ENCODE data around the gene ZNF618.

Gene ZNF618

GRCh38 chr9:114076237-114077161 is 200.4 kb downstream of the ZNF618 start:
- in situ Hi-C loops (cut with MboI; ENCODE audit: low sequenced_read_pairs): loop anchor here (25.0 kb wide), 1 partner anchor 211 kb away; no protein-coding TSS in a partner anchor

GRCh38 chr9:114077162-114077837 is 201.2 kb downstream of the ZNF618 start:
- in situ Hi-C loops (cut with MboI; ENCODE audit: low sequenced_read_pairs): loop anchor here (25.0 kb wide), 1 partner anchor 210 kb away; no protein-coding TSS in a partner anchor

- in situ Hi-C loops (cut with MboI; ENCODE audit: low sequenced_read_pairs): loop anchor here (25.0 kb wide), 1 partner anchor 209 kb away; no protein-coding TSS in a partner anchor
Observed at GRCh38 chr9:114078021-114078780, 202.1 kb downstream of the ZNF618 start, which contains the start of gene AMBP. TSS of gene AMBP (minus strand) at chr9:114078300. CDS start at chr9:114078209, 91 bp downstream.

GRCh38 chr9:114078781-114079156 is 202.7 kb downstream of the ZNF618 start:
- in situ Hi-C loops (cut with MboI; ENCODE audit: low sequenced_read_pairs): loop anchor here (25.0 kb wide), 1 partner anchor 209 kb away; no protein-coding TSS in a partner anchor

DNA sequence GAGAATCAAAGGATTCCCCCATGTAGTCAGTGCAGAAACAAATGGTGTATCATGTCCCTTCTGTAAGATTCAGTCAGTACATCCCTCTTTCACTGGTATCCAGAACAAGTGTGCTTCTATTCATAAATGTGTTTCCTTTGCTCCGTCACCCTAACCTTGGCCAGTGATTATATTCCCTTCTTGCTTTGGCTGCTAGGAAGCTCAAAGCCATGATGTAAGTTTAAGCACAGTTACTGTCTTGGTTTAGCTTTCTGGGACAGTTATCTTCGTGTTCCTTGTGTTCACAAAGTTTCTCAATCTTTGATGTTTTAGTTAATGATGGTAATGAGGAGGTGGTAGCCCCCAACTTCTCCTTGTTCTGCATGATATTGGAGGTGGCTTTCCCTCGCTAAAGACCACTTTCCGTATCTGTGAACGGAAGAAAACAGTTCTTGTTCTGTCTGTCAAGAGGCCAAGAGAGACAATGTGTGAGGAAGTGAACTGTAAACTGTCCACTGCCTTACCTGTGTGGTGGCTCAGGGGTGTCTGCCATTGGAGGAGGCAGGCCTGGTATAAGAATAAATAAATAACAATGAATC is 204.2 kb downstream of the ZNF618 start:
- in situ Hi-C loops (cut with MboI; ENCODE audit: low sequenced_read_pairs): loop anchor here (25.0 kb wide), 1 partner anchor 207 kb away; no protein-coding TSS in a partner anchor

GRCh38 chr9:114080773-114081440 is 204.8 kb downstream of the ZNF618 start:
- in situ Hi-C loops (cut with MboI; ENCODE audit: low sequenced_read_pairs): loop anchor here (25.0 kb wide), 1 partner anchor 206 kb away; no protein-coding TSS in a partner anchor

DNA sequence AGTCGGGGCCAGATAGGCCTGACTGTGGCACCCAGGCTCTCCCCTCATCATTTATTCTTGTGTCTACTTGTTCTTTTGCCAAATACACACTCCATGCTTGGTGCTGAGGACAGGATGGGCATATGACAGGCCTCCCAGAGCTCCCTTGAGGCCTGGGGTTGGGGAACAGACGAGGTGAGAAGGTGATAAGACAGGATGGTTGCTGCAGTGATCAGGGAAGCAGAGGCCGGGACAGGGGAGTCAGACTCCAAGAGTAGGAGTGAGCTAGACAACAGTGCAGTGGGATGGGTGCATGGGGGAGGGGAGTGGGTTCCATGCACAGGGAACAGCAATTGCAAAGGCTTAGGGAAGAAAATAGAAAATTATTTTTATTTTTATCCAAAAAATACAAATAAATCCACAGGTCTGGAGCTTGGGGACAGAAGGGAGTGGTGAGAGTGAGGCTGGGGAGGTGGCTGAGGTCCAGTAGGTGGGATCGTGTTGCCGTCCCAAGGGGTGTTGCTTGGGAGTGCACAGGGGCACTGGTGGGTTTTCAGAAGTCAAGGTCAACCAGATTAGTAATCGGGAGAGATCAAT is 205.4 kb downstream of the ZNF618 start:
- in situ Hi-C loops (cut with MboI; ENCODE audit: low sequenced_read_pairs): loop anchor here (25.0 kb wide), 1 partner anchor 206 kb away; no protein-coding TSS in a partner anchor

- in situ Hi-C loops (cut with MboI; ENCODE audit: low sequenced_read_pairs): loop anchor here (25.0 kb wide), 1 partner anchor 205 kb away; no protein-coding TSS in a partner anchor
Observed at GRCh38 chr9:114082017-114082762, 206.1 kb downstream of the ZNF618 start.

GRCh38 chr9:114082763-114083412 is 206.8 kb downstream of the ZNF618 start:
- in situ Hi-C loops (cut with MboI; ENCODE audit: low sequenced_read_pairs): loop anchor here (25.0 kb wide), 1 partner anchor 204 kb away; no protein-coding TSS in a partner anchor

GRCh38 chr9:114083666-114084065 is 207.6 kb downstream of the ZNF618 start:
- in situ Hi-C loops (cut with MboI; ENCODE audit: low sequenced_read_pairs): loop anchor here (25.0 kb wide), 1 partner anchor 204 kb away; no protein-coding TSS in a partner anchor

GRCh38 chr9:114084282-114085073 is 208.4 kb downstream of the ZNF618 start:
- in situ Hi-C loops (cut with MboI; ENCODE audit: low sequenced_read_pairs): loop anchor here (25.0 kb wide), 1 partner anchor 203 kb away; no protein-coding TSS in a partner anchor

- in situ Hi-C loops (cut with MboI; ENCODE audit: low sequenced_read_pairs): loop anchor here (25.0 kb wide), 1 partner anchor 202 kb away; no protein-coding TSS in a partner anchor
Observed at GRCh38 chr9:114085387-114085789, 209.3 kb downstream of the ZNF618 start.

- in situ Hi-C loops (cut with MboI; ENCODE audit: low sequenced_read_pairs): loop anchor here (25.0 kb wide), 1 partner anchor 201 kb away; no protein-coding TSS in a partner anchor
Observed at GRCh38 chr9:114086009-114086408, 209.9 kb downstream of the ZNF618 start.

GRCh38 chr9:114086607-114087006 is 210.5 kb downstream of the ZNF618 start:
- in situ Hi-C loops (cut with MboI; ENCODE audit: low sequenced_read_pairs): loop anchor here (25.0 kb wide), 1 partner anchor 201 kb away; no protein-coding TSS in a partner anchor

DNA sequence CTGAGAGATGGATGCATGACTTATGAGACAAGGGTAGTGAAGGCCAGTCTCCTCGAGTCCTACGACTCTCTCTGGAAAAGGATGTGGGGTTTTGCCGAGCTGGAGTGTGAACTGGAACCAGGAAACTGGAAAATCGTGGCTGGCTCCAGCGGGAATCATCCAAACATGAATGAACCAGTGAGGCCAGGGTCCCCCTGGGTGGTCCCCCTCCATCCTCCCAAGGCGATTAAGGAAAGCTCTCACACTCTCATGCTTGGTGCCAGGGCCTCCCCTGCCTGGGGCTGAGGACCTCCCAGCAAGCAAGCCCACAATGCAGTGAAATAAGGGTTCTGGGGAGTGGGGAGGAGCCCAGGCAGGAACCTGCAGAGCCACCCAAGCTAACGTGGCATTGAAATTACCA is 211.6 kb downstream of the ZNF618 start:
- in situ Hi-C loops (cut with MboI; ENCODE audit: low sequenced_read_pairs): loop anchor here (25.0 kb wide), 1 partner anchor 200 kb away; no protein-coding TSS in a partner anchor

- in situ Hi-C loops (cut with MboI; ENCODE audit: low sequenced_read_pairs): loop anchor here (25.0 kb wide), 1 partner anchor 199 kb away; no protein-coding TSS in a partner anchor
Observed at GRCh38 chr9:114088571-114089170, 212.6 kb downstream of the ZNF618 start.

All from hTERT RPE-1 (cell line).